HG02840 (cell line): ENCODE measurements around the gene ITGA2.

ENCODE experiments used
- ATAC-seq: cut with Tn5 transposase; IDR thresholded peaks from one replicate; pipeline ENCODE4 v1.9.1; 2021; ENCODE audit warnings: mild to moderate bottlenecking, moderate library complexity, moderate number of reproducible peaks; ENCODE audit not compliant: unreplicated experiment, low FRiP score

ITGA2 gene

GRCh38 chr5:53013857-53014256, 24.7 kb downstream of the ITGA2 start:
- no peak for ATAC-seq

GRCh38 chr5:53017383-53017782, 28.2 kb downstream of the ITGA2 start:
- ATAC-seq = no peak

GRCh38 chr5:53017794-53018391, 28.7 kb downstream of the ITGA2 start:
- no peak for ATAC-seq

- ATAC-seq = no peak
These were observed 30.2 kb downstream of the ITGA2 start for GRCh38 chr5:53019320-53019719.

GRCh38 chr5:53022930-53023511, 33.9 kb downstream of the ITGA2 start:
- no peak for ATAC-seq

- peak; percentile 63 for ATAC-seq
These were observed 34.8 kb downstream of the ITGA2 start for GRCh38 chr5:53023969-53024368.

GRCh38 chr5:53024535-53024934, 35.4 kb downstream of the ITGA2 start:
- no peak for ATAC-seq

- ATAC-seq = no peak
These were observed 36.3 kb downstream of the ITGA2 start for GRCh38 chr5:53025487-53025886.

- no peak for ATAC-seq
These were observed 38.8 kb downstream of the ITGA2 start for GRCh38 chr5:53027913-53028312.

GRCh38 chr5:53029608-53030007, 40.5 kb downstream of the ITGA2 start:
- ATAC-seq = no peak

- no peak for ATAC-seq
These were observed 41.7 kb downstream of the ITGA2 start for GRCh38 chr5:53030893-53031292.

GRCh38 chr5:53031695-53032096, 42.5 kb downstream of the ITGA2 start:
- no peak for ATAC-seq

- ATAC-seq = no peak
These were observed 43.0 kb downstream of the ITGA2 start for GRCh38 chr5:53032188-53032587.

GRCh38 chr5:53034832-53035231, 45.7 kb downstream of the ITGA2 start:
- no peak for ATAC-seq

GRCh38 chr5:53035868-53036381, 46.8 kb downstream of the ITGA2 start:
- ATAC-seq = no peak

GRCh38 chr5:53037141-53037859, 48.1 kb downstream of the ITGA2 start:
- ATAC-seq = no peak

GRCh38 chr5:53038196-53038847, 49.2 kb downstream of the ITGA2 start:
- no peak for ATAC-seq

- no peak for ATAC-seq
These were observed 50.7 kb downstream of the ITGA2 start for GRCh38 chr5:53039855-53040254.

- ATAC-seq = peak; percentile 94
These were observed 52.0 kb downstream of the ITGA2 start for GRCh38 chr5:53041071-53041692.

GRCh38 chr5:53041740-53042139, 52.6 kb downstream of the ITGA2 start:
- no peak for ATAC-seq

GRCh38 chr5:53045263-53045662, 56.1 kb downstream of the ITGA2 start:
- ATAC-seq = no peak
